Muscle layer of colon (tissue), 2 donors: ENCODE results near the gene STK11IP.
A peak's percentile ranks its signal among the peaks of the same experiment; 100 is the strongest.

Experiments
- H3K27ac ChIP-seq: one replicate; pipeline ENCODE4 v1.7.0; 2013; ENCODE audit warnings: low read depth, mild to moderate bottlenecking, low read length, moderate library complexity
- H3K27me3 ChIP-seq, 2 donors: one replicate each; pipeline ENCODE4 v1.7.0; 2013; ENCODE audit warnings: low read length in 2 of 2, mild to moderate bottlenecking in 2 of 2; ENCODE audit not compliant: insufficient read depth in 2 of 2, control insufficient read depth in 1 of 2
- H3K36me3 ChIP-seq: one replicate; pipeline ENCODE4 v1.7.0; 2013; ENCODE audit warnings: mild to moderate bottlenecking, low read length; ENCODE audit not compliant: insufficient read depth
- H3K4me1 ChIP-seq: one replicate; pipeline ENCODE4 v1.7.0; 2013; ENCODE audit warnings: mild to moderate bottlenecking, low read length; ENCODE audit not compliant: insufficient read depth
- H3K4me3 ChIP-seq, 2 donors: one replicate each; pipeline ENCODE4 v1.7.0; 2013; ENCODE audit warnings: low read length in 2 of 2, low read depth in 1 of 2, mild to moderate bottlenecking in 1 of 2, moderate library complexity in 1 of 2
- H3K9ac ChIP-seq: one replicate; pipeline ENCODE4 v1.7.0; 2013; ENCODE audit warnings: low read length
- H3K9me3 ChIP-seq: one replicate; pipeline ENCODE4 v1.7.0; 2013; ENCODE audit warnings: mild to moderate bottlenecking, low read length
- donor health status: abdominal sarcoma.
- donor health status: Adenocarcinoma of cecum.

Gene STK11IP

DNA sequence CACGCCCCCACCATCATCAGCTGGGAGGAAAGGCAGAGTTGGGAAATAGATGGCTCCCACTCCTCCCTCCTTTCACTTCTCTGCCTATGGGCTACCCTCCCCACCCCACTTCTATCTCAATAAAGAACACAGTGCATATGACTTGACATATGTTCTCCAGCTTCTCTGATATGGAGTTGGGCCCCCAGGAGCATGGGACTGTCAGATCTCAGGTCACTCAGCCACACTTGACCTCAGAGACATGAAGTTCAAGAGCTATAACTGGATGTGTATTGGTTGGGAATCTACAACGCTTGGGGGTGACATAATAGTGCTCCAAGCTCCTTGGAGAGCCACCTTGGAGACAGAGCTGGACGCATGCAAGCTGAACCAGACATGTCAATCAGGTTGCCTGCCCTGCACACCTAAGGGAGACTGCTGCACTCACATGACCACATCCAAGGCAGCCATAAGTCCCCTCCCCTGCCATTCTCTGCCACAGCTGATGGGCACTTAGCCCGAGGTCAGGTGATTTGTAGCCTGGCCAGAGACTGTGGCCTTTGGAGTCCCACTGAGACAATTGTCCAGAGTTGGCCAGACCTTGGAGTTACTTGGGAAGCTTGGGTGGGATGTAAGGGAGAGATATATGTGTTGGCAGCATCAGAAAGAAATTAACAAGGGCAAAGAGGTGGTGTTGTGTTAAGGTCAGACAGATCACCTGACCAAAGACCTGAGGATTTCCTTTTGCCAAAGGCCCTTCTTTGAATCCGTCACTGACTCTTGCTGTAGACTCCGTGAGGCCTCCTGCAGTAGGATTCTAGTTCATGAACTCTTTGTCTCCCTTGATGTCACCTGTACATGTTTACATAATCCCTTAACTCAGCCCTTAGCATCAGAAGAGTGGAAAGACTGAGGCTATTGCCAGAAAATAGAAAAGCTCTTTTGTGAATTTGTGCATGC lies 21.8 kb upstream of the STK11IP start:
- Histone ChIP-seq H3K27ac (no peak overlapping the region), H3K4me1 (peaks cover 7% of the 10 kb centered on the region), H3K27me3 (peaks cover 0 to 13% of the 10 kb centered on the region in 2 donors)

DNA sequence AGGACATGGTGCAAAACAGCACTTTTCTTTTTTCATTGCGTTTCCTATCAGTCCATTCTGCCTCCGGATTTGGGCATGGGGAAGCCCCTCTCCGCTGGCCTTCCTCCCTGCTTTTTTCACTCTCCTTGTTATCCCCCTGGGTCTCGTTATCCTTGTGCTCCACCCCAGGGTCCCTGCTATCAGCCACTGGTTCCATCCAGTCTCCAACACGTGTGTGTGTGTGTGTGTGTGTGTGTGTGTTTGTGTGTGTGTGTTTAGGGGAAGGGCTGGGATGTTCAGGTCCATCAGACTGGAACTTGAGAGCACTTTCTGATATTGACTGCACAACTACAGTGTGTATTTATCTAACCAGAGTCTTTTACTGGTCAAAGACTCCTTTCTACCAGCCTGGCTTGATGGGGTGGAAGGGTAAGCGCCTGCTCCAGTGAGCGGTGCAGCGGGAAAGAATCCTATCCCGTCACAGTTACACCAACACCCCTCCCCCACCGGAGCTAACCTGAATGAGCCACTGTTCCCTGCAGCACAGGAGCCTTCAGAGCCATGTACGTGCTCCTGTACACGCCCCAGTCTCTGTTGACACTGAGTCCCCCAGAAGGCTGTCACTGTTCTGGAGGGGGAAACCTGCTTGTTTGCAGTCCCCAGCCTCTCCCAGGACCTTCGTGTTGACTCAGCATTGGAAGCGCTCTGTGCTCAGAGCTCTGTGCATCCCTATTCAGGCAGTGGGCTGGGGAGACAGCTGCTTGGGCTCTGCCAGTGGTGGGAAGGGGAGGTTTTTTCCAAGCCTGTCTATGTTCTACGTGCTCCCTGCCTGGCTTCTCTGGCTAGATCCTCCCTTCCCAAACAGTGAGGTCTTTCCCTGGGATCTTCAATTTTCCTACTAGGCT lies 20.9 kb upstream of the STK11IP start:
- H3K36me3 ChIP-seq: no peaks in the 10 kb centered on the region
- H3K9ac ChIP-seq: no peak overlapping the region
- peaks cover 4% of the 10 kb centered on the region for H3K4me1 ChIP-seq
- H3K27ac ChIP-seq: no peak overlapping the region
- no peak overlapping the region for H3K4me3 ChIP-seq
- no peaks in the 10 kb centered on the region for H3K9me3 ChIP-seq
- H3K27me3 ChIP-seq: peaks cover 0 to 13% of the 10 kb centered on the region in 2 donors

More for the DNA sequence above, 21.8 kb upstream of the STK11IP start:
- H3K9me3 ChIP-seq: no peaks in the 10 kb centered on the region
- H3K36me3 ChIP-seq: no peaks in the 10 kb centered on the region
- H3K9ac ChIP-seq: no peak overlapping the region
- H3K4me3 ChIP-seq: no peak overlapping the region

DNA sequence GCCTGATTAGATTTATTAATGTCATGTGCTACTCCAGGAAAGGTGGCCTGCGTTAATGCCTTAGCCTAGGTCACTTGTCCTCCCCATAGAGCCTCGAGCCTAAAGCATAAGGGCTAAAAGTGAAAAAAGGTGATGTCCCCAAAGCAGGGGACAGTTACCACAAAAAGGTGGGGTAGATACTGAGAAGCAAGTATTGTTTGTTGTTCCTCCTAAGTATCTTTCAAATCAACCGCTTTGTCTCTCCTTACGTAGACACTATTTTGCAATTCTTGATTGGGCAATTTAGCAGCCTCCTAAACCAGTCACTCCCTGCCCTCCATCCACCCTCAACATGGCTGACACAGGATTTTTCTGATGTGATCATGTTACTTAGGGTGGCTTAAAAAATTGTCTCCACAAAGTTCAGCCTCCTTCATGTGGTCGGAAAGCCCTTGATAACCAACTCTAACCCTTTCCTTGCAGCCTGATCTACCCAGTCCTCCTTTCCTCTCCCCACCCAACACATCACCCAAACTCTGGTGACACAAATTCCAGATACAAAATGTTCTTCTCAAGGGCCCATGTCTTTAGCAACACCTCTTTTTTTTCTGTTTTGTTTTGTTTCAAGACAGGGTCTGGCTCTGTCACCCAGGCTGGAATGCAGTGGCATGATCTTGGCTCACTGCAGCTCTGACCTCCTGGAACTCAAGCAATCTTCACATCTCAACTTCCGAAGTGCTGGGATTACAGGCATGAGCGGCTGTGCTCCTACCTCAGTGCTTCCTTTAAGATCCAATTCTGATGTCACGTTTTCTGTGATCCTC lies 18.6 kb upstream of the STK11IP start:
- no peak overlapping the region for H3K4me3 ChIP-seq
- peaks cover 0 to 13% of the 10 kb centered on the region in 2 donors for H3K27me3 ChIP-seq
- no peak overlapping the region for H3K27ac ChIP-seq
- no peaks in the 10 kb centered on the region for H3K4me1 ChIP-seq
- no peaks in the 10 kb centered on the region for H3K36me3 ChIP-seq
- H3K9ac ChIP-seq: no peak overlapping the region
- H3K9me3 ChIP-seq: no peaks in the 10 kb centered on the region

DNA sequence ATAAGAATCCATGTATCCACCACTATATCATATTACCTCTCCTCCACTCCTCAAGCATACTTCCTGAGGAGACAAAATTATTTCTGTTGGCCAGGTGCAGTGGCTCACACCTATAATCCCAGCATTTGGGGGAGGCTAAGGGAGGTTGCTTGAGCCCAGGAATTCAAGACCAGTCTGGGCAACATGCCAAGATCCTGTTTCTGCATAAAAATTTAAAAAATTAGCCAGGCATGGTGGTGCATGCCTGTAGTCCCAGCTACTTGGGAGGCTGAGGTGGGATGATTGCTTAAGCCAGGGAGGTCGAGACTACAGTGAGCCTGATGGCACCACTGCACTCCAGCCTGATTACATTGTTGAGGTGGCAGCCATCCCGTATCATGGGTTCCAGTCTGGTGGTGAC lies 16.3 kb upstream of the STK11IP start:
- H3K4me1 ChIP-seq: no peaks in the 10 kb centered on the region
- no peak overlapping the region for H3K27ac ChIP-seq
- peaks cover 0 to 13% of the 10 kb centered on the region in 2 donors for H3K27me3 ChIP-seq
- no peak overlapping the region for H3K9ac ChIP-seq
- no peak overlapping the region for H3K4me3 ChIP-seq
- H3K9me3 ChIP-seq: no peaks in the 10 kb centered on the region
- no peaks in the 10 kb centered on the region for H3K36me3 ChIP-seq

DNA sequence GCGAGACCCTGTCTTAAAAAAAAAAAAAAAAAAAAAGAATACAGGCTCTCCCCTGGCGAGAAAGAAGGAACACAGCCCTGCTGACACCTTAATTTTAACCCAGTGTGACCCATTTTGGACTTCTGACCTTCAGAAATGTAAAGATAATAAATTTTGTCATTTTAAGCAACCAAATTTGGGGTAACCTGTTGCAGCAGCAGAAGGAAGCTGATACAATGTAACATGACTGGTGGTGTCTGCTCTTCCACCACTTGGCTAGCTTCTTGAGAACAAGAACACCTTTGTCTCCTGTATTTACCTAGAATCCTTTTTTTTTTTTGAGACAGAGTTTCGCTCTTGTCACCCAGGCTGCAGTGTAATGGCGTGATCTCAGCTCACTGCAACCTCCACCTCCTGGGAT lies 6.6 kb upstream of the STK11IP start:
- Histone ChIP-seq H3K9me3 (no peaks in the 10 kb centered on the region), H3K4me1 (no peaks in the 10 kb centered on the region), H3K27me3 (no peaks in the 10 kb centered on the region), H3K9ac (no peak overlapping the region), H3K36me3 (no peaks in the 10 kb centered on the region), H3K27ac (no peak overlapping the region), H3K4me3 (no peak overlapping the region)

DNA sequence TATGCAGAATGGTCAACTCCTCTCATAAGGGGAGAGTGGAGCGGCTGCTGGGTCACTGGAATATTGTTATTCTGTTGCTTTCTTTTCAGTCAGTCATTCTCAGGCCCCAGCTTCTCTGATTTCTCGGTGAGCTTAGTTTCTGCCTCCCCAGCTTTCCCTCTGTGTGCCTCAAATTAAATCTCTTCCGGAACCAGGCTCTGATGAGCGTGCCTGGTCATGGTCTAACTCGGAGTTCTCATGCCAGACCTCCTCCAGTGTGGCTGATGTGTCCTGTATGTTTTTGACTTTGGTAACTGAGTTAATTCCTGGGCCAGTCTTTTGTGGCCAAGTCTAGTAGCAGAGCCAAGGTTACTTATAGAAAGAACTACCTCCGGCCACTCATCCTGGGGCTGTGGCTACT lies 4.9 kb upstream of the STK11IP start:
- Histone ChIP-seq H3K4me1 (peaks cover 5% of the 10 kb centered on the region), H3K9ac (no peak overlapping the region), H3K27ac (no peak overlapping the region), H3K36me3 (no peaks in the 10 kb centered on the region), H3K4me3 (no peak overlapping the region), H3K9me3 (no peaks in the 10 kb centered on the region), H3K27me3 (no peaks in the 10 kb centered on the region)

DNA sequence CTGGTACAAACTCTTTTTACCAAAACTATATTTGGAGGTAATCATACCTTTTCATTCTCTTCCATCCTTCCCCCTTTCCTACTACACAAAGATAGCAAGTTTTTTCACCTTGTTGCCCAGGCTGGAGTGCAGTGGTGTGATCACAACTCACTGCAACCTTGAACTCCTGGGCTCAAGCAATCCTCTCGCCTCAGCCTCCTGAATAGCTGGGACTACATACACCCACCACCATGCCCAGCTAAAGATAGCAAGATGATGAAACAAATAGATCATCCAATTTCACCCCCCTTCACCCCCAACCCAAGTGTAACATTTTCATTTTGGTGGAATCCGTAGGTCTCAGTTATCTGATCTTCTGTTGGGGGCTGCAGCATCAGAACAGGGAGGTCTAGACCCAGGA lies 4.5 kb upstream of the STK11IP start:
- H3K27ac ChIP-seq: no peak overlapping the region
- no peak overlapping the region for H3K9ac ChIP-seq
- H3K27me3 ChIP-seq: no peaks in the 10 kb centered on the region
- H3K9me3 ChIP-seq: no peaks in the 10 kb centered on the region
- H3K4me3 ChIP-seq: no peak overlapping the region
- H3K4me1 ChIP-seq: peaks cover 5% of the 10 kb centered on the region
- no peaks in the 10 kb centered on the region for H3K36me3 ChIP-seq

DNA sequence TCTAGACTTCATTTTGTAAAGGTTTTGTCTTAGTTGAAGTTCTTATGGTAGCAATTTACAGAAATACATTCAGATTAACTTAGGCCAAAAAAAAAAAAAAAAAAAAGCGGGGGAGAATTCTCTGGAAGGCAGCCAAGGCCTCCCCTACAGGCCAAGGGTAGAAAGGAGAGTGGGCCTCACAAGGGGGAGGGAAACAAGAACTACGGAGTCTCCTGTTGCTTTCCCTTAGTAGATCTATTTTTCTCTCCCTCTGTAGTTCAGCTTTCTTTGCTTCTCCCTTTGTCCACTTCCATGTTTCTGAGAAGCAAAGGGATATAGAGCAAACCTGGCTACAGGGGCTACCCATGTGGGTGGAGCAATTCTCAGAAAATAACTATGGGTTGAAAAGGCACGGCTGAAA lies 2.4 kb upstream of the STK11IP start:
- Histone ChIP-seq H3K27me3 (no peaks in the 10 kb centered on the region), H3K9me3 (no peaks in the 10 kb centered on the region), H3K9ac (no peak overlapping the region), H3K4me1 (peaks cover 12% of the 10 kb centered on the region), H3K27ac (no peak overlapping the region), H3K36me3 (no peaks in the 10 kb centered on the region), H3K4me3 (no peak overlapping the region)

DNA sequence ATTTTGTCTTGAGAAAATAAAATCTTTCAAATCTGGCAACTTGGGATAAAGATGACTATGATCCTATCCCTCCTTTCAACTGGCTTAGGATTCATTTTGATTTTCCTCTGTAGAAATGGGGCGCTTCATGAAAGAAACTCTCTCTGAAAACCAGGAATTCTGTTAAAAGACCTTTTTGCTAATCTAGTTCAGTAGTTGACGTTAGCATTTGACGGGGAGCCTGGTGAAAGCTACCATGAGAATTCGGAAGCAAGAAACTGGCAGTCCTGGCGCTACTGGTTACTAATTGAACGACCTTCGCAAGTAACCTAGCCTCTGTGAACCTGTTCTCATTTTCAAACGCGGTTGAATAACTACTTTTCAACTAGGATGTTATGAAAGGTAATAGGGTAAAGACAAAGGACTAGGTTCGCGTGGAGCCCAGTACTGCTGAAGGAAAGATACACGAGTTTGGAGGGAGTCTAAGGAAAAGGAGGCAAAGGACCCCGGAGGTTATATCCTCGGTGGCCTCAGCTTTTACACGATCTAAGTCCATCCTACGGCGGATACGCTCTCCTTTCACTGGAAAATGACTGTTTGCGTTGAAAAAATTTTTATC lies 604 bp upstream of the STK11IP start:
- Histone ChIP-seq H3K9ac (peak overlapping the region; percentile 80), H3K9me3 (no peaks in the 10 kb centered on the region)

DNA sequence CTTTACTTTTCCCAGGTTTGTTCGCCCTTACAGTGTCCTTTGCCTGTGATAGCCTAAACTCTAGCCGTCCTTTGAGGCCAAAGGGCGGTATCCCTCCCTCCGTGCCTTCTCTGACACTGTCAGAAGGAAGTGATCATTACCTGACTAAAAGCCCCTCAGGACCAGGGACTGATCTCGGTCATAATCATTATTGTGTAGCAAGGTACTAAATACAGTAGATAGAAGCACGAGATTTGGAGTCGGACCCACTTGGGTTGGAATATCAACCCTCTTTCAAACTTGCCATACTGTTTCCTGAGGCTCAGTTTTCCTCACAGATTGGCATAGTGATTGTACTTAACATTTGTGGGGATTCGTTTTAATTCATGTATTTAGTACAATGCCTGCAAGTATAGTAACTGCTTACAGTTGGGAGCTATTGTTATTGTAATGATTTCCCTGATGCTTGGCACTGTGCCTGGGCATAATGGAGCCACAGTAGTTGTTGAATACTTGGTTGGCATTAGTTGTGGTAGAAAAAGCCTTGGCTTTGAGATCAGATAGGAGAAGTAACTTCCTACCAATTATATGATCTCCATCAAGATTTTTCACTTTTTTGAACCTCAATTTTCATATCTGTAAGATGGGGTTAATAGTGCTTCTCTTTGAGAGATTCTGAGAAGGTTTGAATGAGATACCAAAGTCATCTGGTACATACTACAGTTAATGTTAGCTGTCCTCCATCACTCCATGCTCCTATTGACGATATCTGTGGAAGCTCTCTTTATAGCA lies 836 bp downstream of the STK11IP start:
- H3K9me3 ChIP-seq: no peaks in the 10 kb centered on the region
- H3K4me1 ChIP-seq: peaks cover 12% of the 10 kb centered on the region
- peak overlapping the region; percentile 86 for H3K27ac ChIP-seq
- peak overlapping the region; percentile 59 to 82 for H3K4me3 ChIP-seq
- no peaks in the 10 kb centered on the region for H3K27me3 ChIP-seq
- peaks cover 17% of the 10 kb centered on the region for H3K36me3 ChIP-seq
- H3K9ac ChIP-seq: peak overlapping the region; percentile 12

More for the DNA sequence above, 604 bp upstream of the STK11IP start:
- Histone ChIP-seq H3K27me3 (no peaks in the 10 kb centered on the region), H3K4me1 (peaks cover 12% of the 10 kb centered on the region), H3K27ac (peak overlapping the region; percentile 86), H3K4me3 (peak overlapping the region; percentile 59 to 82), H3K36me3 (peaks cover 9% of the 10 kb centered on the region)
